ENCODE measurements around the gene GPR39.

Gene GPR39

GRCh38 chr2:132641819-132642218 is 225.2 kb downstream of the GPR39 start:
- no peak for DNase-seq (ENCODE audit: low read depth in 2 of 2)

GRCh38 chr2:132642415-132642814 is 225.8 kb downstream of the GPR39 start:
- DNase-seq (ENCODE audit: low read depth in 2 of 2) = no peak

GRCh38 chr2:132645176-132645575 is 228.6 kb downstream of the GPR39 start:
- no peak for DNase-seq (ENCODE audit: low read depth in 2 of 2)

GRCh38 chr2:132645722-132646539 is 229.3 kb downstream of the GPR39 start:
- no peak for DNase-seq (ENCODE audit: low read depth in 2 of 2)

DNA sequence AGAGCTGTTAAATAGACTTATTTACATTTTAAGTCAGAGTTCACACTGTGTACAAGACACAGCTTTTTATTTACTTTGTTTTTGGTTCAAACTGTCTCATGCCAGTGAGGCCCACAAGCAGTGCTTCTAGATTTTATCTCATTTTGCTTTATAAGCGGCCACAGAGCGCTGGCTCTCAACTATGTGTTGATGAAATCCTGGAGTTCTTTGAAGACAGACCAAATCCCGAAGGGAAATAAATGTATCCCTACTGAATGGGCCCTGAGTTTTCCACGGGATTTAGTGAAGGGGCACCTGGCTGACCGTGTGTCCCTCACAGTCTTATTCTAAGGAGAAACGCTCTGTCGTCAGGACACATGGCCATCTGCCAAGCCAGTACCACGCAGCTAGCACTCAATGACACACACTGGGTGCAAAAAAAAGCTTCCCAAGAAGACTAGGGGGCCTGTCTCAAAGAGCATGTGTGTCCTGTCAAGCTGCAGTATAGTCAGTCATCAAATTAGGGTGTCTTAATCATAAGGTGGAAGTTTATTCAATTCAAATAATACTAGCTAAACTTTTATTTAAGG is 230.0 kb downstream of the GPR39 start:
- no peak for DNase-seq (ENCODE audit: low read depth in 2 of 2)

GRCh38 chr2:132651115-132652045 is 234.8 kb downstream of the GPR39 start:
- no peak for DNase-seq (ENCODE audit: low read depth in 2 of 2)

GRCh38 chr2:132652474-132652873 is 235.9 kb downstream of the GPR39 start:
- DNase-seq (ENCODE audit: low read depth in 2 of 2) = no peak

DNA sequence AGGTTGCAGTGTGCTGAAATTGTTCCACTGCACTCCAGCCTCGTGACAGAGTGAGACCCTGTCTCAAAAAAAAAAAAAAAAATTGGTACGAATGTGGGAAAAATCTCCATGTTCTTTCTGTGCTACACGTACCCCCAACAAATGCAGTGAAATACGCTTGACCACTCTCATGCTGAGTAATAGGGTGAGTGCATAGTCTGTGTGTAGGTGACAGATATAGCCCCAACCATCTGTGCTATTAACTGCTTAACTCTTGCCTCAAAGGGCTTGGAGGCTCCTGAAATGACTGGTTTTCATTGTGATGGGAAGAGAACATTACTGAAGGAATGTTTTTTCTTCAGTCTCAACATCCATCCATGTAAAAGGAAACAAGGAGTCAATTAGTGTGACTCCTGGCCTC is 237.7 kb downstream of the GPR39 start:
- DNase-seq (ENCODE audit: low read depth in 2 of 2) = no peak

DNA sequence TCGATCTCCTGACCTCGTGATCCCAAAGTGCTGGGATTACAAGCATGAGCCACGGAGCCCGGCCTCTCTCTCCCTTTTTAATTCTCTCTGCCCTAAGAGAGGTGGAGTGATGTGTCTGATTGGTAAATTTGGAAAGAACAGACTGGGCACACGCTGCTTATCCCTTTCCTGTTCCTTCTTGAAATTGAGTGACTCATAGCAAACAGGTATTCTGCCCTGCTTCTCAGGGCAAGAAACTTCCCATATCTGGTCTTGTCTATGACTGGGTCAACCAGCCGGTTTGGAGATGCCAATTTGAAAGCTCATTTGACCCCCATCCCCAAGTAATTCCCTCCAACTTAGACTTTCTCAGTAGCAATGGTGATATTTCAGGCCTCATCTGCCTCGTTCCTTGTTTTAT is 238.4 kb downstream of the GPR39 start:
- no peak for DNase-seq (ENCODE audit: low read depth in 2 of 2)

DNA sequence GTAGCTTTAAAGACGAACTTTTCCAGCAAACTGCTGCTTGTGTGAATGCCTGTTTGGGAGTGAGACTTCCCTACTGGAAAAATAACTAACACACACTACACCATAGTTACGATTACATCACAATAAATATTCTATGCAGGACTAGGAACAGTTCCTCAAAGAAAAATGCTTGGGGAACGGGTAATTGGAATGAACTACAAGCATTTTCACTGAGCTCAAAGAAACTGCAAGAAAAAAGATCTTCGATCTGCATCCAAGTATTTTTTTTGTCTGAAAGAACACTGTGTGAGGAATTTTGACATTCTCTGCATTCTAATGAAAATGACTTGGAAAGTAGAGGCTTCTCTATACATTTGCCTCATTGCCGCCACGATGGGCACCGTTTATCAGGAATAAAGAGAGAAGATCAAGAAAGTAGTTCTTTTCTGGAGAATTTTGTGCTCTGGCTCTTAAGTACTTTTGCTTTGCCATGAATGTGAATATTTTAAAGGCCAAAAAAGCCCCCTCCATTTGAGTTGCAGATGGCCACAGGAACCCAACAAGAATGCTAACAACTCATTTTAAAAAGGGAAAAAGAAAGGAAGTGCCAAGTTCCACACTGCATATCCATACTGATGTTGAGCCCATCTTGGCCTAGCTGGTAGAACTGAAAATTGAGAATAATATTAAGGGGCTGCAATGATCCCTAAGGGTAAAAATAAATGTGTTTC is 239.8 kb downstream of the GPR39 start:
- no peak for DNase-seq (ENCODE audit: low read depth in 2 of 2)

- DNase-seq (ENCODE audit: low read depth in 2 of 2) = no peak
Observed at GRCh38 chr2:132659331-132659730, 242.7 kb downstream of the GPR39 start.

- no peak for DNase-seq (ENCODE audit: low read depth in 2 of 2)
Observed at GRCh38 chr2:132662732-132663131, 246.1 kb downstream of the GPR39 start.

GRCh38 chr2:132664096-132664495 is 247.5 kb downstream of the GPR39 start:
- DNase-seq (ENCODE audit: low read depth in 2 of 2) = no peak

GRCh38 chr2:132665401-132666140 is 249.0 kb downstream of the GPR39 start:
- DNase-seq (ENCODE audit: low read depth in 2 of 2) = no peak

DNA sequence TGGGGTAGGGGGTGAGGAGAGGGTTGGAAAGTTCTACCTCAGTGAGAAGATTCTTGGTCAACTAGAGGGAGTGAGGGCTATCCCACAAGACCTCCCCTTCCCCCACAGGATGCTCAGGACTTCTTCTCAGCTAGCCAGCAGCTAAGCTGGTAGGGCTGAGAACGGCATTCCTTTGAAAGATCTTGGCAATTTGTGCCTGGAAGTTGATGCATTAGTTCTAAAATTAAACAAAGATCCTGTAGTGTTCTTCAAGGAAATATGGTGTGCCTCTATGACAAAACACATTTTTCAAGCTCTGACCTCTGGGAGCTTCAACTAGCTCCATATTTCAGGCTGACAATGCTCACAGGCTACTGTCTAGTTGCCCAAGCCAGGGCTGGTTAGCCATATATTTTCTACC is 251.1 kb downstream of the GPR39 start:
- DNase-seq (ENCODE audit: low read depth in 2 of 2) = no peak

GRCh38 chr2:132668189-132668823 is 251.7 kb downstream of the GPR39 start:
- DNase-seq (ENCODE audit: low read depth in 2 of 2) = no peak

- no peak for DNase-seq (ENCODE audit: low read depth in 2 of 2)
Observed at GRCh38 chr2:132668987-132669907, 252.6 kb downstream of the GPR39 start.

- DNase-seq (ENCODE audit: low read depth in 2 of 2) = no peak
Observed at GRCh38 chr2:132669908-132670495, 253.4 kb downstream of the GPR39 start, which contains the start of gene LYPD1. LYPD1 (minus strand) TSS chr2:132670205; CDS start chr2:132669932, 273 bp downstream.
